HG03066 (cell line): ENCODE measurements around the gene GNMT.
"Not testable (repeated sequence)": the region's sequence is repeated elsewhere in the genome, so short reads cannot be mapped to it uniquely, and the experiment has no call there.

ENCODE experiments used
- ATAC-seq: cut with Tn5 transposase; IDR thresholded peaks from one replicate; pipeline ENCODE4 v1.9.1; 2021; ENCODE audit warnings: low read depth; ENCODE audit not compliant: unreplicated experiment

GNMT gene

DNA sequence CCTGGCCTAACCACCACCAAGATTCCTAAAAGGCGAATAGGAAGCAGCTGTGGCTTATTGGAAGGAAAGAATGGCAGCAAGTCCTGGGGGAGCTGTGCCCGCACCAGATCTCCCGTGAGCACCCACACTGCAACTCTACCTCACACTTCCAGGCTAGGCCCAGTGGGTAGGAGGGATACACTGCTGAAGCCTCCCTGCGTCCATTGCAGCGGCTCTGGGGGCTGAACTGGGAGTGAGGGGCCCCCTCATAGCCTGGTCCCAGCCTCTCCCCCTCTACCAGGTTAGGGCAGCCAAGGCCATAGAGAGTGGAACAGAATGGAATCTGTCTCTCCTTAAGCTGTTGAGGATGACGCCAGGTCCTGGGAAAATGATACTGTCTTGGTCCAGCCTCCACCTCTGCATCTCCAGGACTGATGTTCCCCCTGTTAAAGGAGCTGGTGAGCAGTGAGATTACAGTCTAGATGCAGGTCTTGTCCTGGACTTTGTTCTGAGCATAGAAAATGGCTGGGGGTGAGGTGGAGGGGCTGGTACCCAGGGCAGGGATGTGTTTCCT is 20.0 kb upstream of the GNMT start:
- no peak for ATAC-seq

DNA sequence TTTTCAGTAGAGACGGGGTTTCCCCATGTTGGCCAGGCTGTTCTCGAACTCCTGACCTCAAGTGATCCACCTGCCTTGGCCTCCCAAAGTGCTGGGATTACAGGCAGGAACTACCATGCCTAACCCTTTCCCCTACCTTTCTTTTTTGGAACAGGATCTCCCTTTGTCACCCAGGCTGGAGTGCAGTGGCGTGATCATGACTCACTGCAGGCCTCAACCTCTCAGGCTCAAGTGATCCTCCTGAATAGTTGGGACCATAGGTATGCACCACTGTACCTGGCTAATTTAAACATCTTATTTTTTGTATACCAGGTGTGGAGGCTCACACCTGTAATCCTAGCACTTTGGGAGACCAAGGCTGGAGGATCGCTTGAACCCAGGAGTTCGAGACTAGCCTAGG is 19.2 kb upstream of the GNMT start:
- not testable (repeated sequence) for ATAC-seq

- no peak for ATAC-seq
These were observed 18.1 kb upstream of the GNMT start for GRCh38 chr6:42942444-42942843.

DNA sequence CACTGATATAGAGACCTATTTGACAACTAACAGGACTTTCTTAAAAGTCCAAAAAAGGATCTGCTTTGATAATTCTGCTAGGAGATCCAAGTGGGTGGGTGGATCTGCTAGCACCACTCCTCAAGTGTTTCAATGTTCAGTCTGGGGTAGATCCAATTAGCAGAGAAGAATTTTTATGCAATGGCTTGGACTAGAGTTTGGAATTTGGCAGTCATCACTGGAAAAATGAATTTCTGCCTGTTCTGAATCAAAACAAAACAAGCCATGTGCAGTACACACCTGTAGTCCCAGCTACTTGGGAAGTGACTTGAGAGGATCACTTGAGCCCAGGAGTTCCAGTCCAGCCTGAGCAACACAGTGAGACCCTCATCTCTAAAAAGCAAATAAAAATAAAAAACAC is 12.6 kb upstream of the GNMT start:
- ATAC-seq, result no peak

- no peak for ATAC-seq
These were observed 8.2 kb upstream of the GNMT start for GRCh38 chr6:42952389-42952788.

- not testable (repeated sequence) for ATAC-seq
These were observed 6.1 kb upstream of the GNMT start for GRCh38 chr6:42954405-42954804.

- ATAC-seq, result no peak
These were observed 2.4 kb upstream of the GNMT start for GRCh38 chr6:42958125-42958524.

DNA sequence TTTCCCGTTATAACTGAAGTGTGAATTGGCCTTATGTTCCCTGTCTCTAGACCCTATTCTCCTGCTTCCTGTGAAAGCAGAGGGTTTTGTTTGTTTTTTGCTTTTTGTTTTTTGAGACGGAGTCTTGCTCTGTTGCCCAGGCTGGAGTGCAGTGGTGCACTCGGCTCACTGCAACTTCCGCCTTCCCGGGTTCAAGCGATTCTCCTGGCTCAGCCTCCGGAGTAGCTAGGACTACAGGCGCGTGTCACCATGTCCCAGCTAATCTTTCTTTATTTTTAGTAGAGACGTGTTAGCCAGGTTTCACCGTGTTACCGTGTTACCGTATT is 674 bp upstream of the GNMT start:
- ATAC-seq, result no peak

GRCh38 chr6:42961020-42961470 is 491 bp downstream of the GNMT start:
- no peak for ATAC-seq

DNA sequence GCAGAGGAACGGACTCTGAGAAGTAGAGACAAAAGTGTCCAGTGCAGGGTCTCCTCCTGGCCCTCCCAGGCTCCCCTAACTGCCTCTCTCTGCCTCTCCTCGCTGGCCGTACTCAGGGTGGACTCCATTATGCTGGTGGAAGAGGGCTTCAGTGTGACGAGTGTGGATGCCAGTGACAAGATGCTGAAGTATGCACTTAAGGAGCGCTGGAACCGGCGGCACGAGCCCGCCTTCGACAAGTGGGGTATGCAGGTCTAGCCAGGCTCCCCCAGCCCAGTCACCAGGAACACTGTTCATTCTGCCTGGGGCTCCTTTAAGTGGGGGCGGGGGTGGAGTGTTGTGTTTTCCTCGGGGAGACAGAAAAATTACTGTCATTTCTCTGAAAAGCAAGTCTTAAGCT is 1.5 kb downstream of the GNMT start:
- ATAC-seq, result no peak

DNA sequence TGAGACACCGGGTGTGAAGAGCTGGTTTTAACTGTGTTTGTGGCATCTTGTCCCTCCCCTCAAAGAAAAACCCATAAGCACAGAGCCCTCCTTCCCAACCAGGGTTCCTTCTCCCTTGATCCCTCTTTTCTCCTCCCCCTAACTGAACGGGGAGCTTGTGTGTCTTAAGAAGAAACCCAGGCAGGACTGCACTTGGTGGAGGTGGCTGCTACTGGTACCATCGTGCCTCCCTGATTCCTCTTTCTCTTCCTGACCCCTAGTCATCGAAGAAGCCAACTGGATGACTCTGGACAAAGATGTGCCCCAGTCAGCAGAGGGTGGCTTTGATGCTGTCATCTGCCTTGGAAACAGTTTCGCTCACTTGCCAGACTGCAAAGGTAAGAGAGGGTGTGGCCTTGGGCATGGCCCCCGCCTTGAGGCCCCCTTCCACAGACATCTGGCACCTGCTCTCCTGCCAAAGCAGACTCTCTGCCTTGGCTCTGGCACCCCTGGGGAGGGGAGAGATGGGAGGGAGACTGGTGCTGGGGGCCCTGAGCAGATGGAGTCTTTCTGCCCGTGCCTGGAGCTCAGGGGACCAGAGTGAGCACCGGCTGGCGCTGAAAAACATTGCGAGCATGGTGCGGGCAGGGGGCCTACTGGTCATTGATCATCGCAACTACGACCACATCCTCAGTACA is 2.1 kb downstream of the GNMT start:
- no peak for ATAC-seq

GRCh38 chr6:42963179-42963854 is 2.8 kb downstream of the GNMT start:
- ATAC-seq, result no peak

- no peak for ATAC-seq
These were observed 3.5 kb downstream of the GNMT start for GRCh38 chr6:42963855-42964605.

- no peak for ATAC-seq
These were observed 6.0 kb downstream of the GNMT start for GRCh38 chr6:42966571-42966970.

- no peak for ATAC-seq
These were observed 6.7 kb downstream of the GNMT start for GRCh38 chr6:42967228-42967627.

- ATAC-seq, result no peak
These were observed 7.7 kb downstream of the GNMT start for GRCh38 chr6:42968126-42968701.

- ATAC-seq, result no peak
These were observed 8.2 kb downstream of the GNMT start for GRCh38 chr6:42968783-42969182.

- ATAC-seq, result no peak
These were observed 8.9 kb downstream of the GNMT start for GRCh38 chr6:42969431-42969830.

DNA sequence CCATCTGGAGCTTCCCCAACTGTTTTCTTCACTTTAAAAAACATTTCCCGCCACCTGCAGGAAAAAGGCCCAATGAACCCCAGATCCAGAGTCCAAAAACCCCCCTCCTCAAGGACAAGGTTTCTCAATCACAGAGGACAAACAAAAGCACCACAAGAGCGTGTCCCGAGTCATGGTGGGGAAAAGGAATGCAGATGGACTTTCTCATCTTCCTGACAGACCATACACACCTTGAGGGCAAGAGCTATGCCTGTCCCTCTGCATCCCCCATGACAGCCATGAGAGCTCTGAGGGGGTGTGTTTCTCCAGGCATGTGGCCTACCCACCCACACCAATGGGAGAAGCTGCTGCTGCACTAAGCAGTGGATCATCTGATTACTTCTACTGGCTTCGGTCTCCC is 9.4 kb downstream of the GNMT start:
- ATAC-seq, result no peak

GRCh38 chr6:42970871-42971612 is 10.5 kb downstream of the GNMT start:
- ATAC-seq, result no peak
